ENCODE results near the gene CADPS2. TPM values are rescaled to one million over a fixed set of nuclear protein-coding genes. Genes with fewer than 3 reads are reported as not detected.
A peak's percentile ranks its signal among the peaks of the same experiment; 100 is the strongest.

CADPS2 gene
- total and polyA plus RNA-seq, 2 of the 4 experiments (the other 2 are of a cell fraction), result 0.10 to 0.54 TPM

GRCh38 chr7:122305475-122306319 is 580.6 kb downstream of the CADPS2 start:
- H2BK20ac ChIP-seq (ENCODE audit: low read depth, low read length), result no peak overlapping the region
- H2BK15ac ChIP-seq (ENCODE audit: low read depth, low read length), result no peak overlapping the region
- H3K18ac ChIP-seq (ENCODE audit: low read depth, low read length), result no peak overlapping the region
- no peak overlapping the region for H2BK120ac ChIP-seq (ENCODE audit: low read depth, low read length)
- TF ChIP-seq, protein P1, sequence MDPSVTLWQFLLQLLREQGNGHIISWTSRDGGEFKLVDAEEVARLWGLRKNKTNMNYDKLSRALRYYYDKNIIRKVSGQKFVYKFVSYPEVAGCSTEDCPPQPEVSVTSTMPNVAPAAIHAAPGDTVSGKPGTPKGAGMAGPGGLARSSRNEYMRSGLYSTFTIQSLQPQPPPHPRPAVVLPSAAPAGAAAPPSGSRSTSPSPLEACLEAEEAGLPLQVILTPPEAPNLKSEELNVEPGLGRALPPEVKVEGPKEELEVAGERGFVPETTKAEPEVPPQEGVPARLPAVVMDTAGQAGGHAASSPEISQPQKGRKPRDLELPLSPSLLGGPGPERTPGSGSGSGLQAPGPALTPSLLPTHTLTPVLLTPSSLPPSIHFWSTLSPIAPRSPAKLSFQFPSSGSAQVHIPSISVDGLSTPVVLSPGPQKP (IDR thresholded peaks at IDR 0.05; ENCODE audit: borderline replicate concordance, low read depth, low read length), result no peak
- TF ChIP-seq MXI1 (IDR thresholded peaks at IDR 0.05; ENCODE audit: borderline replicate concordance, low read depth, low read length), result no peak
- TF ChIP-seq FOS (IDR thresholded peaks at IDR 0.05; ENCODE audit: low read depth, low read length), result no peak
- no peak for TF ChIP-seq SMC3 (IDR thresholded peaks at IDR 0.05; ENCODE audit: low read depth, low read length)
- TF ChIP-seq MAZ (IDR thresholded peaks at IDR 0.05; ENCODE audit: borderline replicate concordance, low read depth, low read length), result no peak
- TF ChIP-seq RAD21 (IDR thresholded peaks at IDR 0.05; ENCODE audit: low read length), result no peak
- TF ChIP-seq BHLHE40 (IDR thresholded peaks at IDR 0.05; ENCODE audit: low read depth, low read length), result no peak
- no peak for TF ChIP-seq MAFK (IDR thresholded peaks at IDR 0.05; ENCODE audit: low read depth, low read length)
- TF ChIP-seq USF2 (IDR thresholded peaks at IDR 0.05; ENCODE audit: low read depth, low read length), result no peak
- no peak for TF ChIP-seq POLR2A (IDR thresholded peaks at IDR 0.05; ENCODE audit: low read depth, low read length)
- TF ChIP-seq RFX5 (IDR thresholded peaks at IDR 0.05; ENCODE audit: low read depth, low read length), result no peak
- TF ChIP-seq CTCF (conservative IDR thresholded peaks at IDR 0.05; ENCODE audit: low read depth, low read length), result no peak
- TF ChIP-seq CEBPB (IDR thresholded peaks at IDR 0.05; ENCODE audit: low read depth, low read length), result no peak
- peaks cover 6% of the 10 kb centered on the region for H3K9me3 ChIP-seq (ENCODE audit: control insufficient read depth, insufficient read depth, low read length)
- H4K20me1 ChIP-seq (ENCODE audit: insufficient read depth, low read length), result no peaks in the 10 kb centered on the region
- in situ Hi-C loops (cut with MboI; ENCODE audit: low sequenced_read_pairs) (no loop called here), dilution Hi-C loops (cut with HindIII; ENCODE audit: low sequenced_read_pairs, unreplicated experiment) (no loop called here), intact Hi-C loops (cut with micrococcal nuclease) (no loop called here)
- H3K27ac ChIP-seq (ENCODE audit: insufficient read depth, low read length), result no peak overlapping the region
- no TSS peak for BruUV-seq (replicated peaks)
- H3K4me1 ChIP-seq (ENCODE audit: control insufficient read depth, insufficient read depth, low read length), result no peaks in the 10 kb centered on the region
- H2AK9ac ChIP-seq (replicated peaks; ENCODE audit: low read depth, low read length, poor library complexity), result no peak overlapping the region
- no peak for ATAC-seq (ENCODE audit: low read depth)
- CTCF ChIA-PET, result no interaction called here
- no peak overlapping the region for H3K4me2 ChIP-seq (ENCODE audit: low read depth, low read length)
- H2AFZ ChIP-seq (replicated peaks; ENCODE audit: low read length, poor library complexity), result peak overlapping the region; percentile 34
- no peaks in the 10 kb centered on the region for H3K79me1 ChIP-seq (ENCODE audit: low read depth in 1 of 2, low read length in 2 of 2)
- no peak overlapping the region for H3K56ac ChIP-seq (ENCODE audit: extremely low read depth, insufficient read depth, low read length)
- H3K27me3 ChIP-seq (ENCODE audit: control insufficient read depth, insufficient read depth, low read length), result peaks cover 78% of the 10 kb centered on the region
- no peaks in the 10 kb centered on the region for H3K36me3 ChIP-seq (ENCODE audit: control insufficient read depth, insufficient read depth, low read length)
- no peak overlapping the region for H3K9ac ChIP-seq (ENCODE audit: low read depth, low read length)
- WGBS, 2 experiments (ENCODE audit: extremely low coverage in 2 of 2, insufficient read length in 1 of 2), result 0% methylated on average over 3 of the region's 65 CpGs; no CpG with 5 or more reads in 1 of the 2 experiments
- DNase-seq, result no peak
- no peak overlapping the region for H3K4ac ChIP-seq (ENCODE audit: low read depth, low read length)
- no peak overlapping the region for H3K14ac ChIP-seq (replicated peaks; ENCODE audit: low read depth, low read length)
- H3K9me1 ChIP-seq (ENCODE audit: insufficient read depth, low read length), result no peaks in the 10 kb centered on the region
- POLR2A ChIA-PET (ENCODE audit: unreplicated experiment), result no interaction called here
- no peak overlapping the region for H4K8ac ChIP-seq (ENCODE audit: low read depth in 2 of 2, low read length in 2 of 2)
- H3K4me3 ChIP-seq (ENCODE audit: insufficient read depth, low read depth, low read length), result no peak overlapping the region
- no peak overlapping the region for H3K23ac ChIP-seq (ENCODE audit: low read depth, low read length)
- no peak overlapping the region for H2BK5ac ChIP-seq (ENCODE audit: low read depth, low read length, poor library complexity, severe bottlenecking)
- H2AK5ac ChIP-seq (ENCODE audit: low read depth, low read length), result no peak overlapping the region
- H4K5ac ChIP-seq (ENCODE audit: low read depth, low read length), result no peak overlapping the region
- no peak overlapping the region for H4K91ac ChIP-seq (ENCODE audit: insufficient read depth, low read depth, low read length)
